Measurements from ENCODE around the gene KLHDC8A. TPM values are rescaled to one million over a fixed set of nuclear protein-coding genes. Genes with fewer than 3 reads are reported as not detected.
"Not testable (repeated sequence)": the region's sequence is repeated elsewhere in the genome, so short reads cannot be mapped to it uniquely, and the experiment has no call there.

Gene KLHDC8A
- total RNA-seq, 2 donors from 2014 or later = 0.38 to 0.53 TPM

DNA sequence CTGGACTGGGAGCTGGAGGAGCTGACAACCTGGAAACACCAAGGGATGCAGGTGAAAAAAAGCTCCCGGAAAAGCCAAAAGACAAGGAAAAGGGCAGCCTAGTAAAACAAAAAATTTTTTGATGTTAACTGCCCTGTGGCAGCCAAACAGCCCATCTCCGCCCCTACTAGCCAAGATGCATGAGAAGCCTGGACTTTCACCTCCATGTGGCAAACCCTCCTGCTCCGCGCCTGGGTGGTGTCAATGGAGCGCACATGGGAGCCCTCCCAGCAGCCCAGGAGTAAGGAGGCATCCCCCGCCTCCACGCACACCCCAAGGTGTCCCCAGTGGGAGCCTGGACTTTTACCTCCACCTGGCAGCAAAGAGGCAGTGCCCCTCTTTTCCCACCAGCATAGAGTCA is 34.7 kb upstream of the KLHDC8A start:
- TF ChIP-seq, protein P1, sequence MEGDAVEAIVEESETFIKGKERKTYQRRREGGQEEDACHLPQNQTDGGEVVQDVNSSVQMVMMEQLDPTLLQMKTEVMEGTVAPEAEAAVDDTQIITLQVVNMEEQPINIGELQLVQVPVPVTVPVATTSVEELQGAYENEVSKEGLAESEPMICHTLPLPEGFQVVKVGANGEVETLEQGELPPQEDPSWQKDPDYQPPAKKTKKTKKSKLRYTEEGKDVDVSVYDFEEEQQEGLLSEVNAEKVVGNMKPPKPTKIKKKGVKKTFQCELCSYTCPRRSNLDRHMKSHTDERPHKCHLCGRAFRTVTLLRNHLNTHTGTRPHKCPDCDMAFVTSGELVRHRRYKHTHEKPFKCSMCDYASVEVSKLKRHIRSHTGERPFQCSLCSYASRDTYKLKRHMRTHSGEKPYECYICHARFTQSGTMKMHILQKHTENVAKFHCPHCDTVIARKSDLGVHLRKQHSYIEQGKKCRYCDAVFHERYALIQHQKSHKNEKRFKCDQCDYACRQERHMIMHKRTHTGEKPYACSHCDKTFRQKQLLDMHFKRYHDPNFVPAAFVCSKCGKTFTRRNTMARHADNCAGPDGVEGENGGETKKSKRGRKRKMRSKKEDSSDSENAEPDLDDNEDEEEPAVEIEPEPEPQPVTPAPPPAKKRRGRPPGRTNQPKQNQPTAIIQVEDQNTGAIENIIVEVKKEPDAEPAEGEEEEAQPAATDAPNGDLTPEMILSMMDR (conservative IDR thresholded peaks at IDR 0.05) = no peak
- no peaks in the 10 kb centered on the region for H3K36me3 ChIP-seq (ENCODE audit: control insufficient read depth, insufficient read depth, low read length)

DNA sequence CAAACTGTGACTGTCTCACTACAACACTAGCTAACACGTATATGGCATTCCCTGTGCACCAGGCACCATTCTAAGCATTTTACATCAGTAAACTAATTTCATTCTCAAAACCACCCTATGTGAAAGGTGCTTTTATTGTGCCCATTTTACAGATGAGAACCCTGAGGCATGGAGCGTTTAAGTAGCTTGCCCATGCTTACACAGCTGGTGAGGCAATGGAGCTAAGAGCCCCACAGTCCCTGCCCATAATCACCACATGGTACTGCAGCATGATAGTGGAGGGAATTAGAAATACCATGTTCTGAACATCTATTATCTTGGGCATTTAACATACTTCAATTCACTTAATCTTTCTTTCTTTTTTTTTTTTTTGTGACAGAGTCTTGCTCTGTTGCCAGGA is 31.1 kb upstream of the KLHDC8A start:
- Histone ChIP-seq H3K9me3 (ENCODE audit: control insufficient read depth, low read length) (no peaks in the 10 kb centered on the region), H3K36me3 (ENCODE audit: control insufficient read depth, insufficient read depth, low read length) (no peaks in the 10 kb centered on the region), H3K4me3 (ENCODE audit: low read length) (no peak overlapping the region), H3K4me1 (ENCODE audit: control insufficient read depth, insufficient read depth, low read length) (no peaks in the 10 kb centered on the region), H3K9ac (ENCODE audit: extremely low read depth, low read length, poor library complexity, severe bottlenecking) (no peak overlapping the region), H3K27me3 (ENCODE audit: control insufficient read depth, insufficient read depth, low read length, poor library complexity, severe bottlenecking) (no peaks in the 10 kb centered on the region), H3K27ac (ENCODE audit: low read depth, low read length) (no peak overlapping the region)
- DNase-seq = peak; percentile 17
- Mint-ChIP-seq H3K36me3 (ENCODE audit: low read depth) (no peaks in the 10 kb centered on the region), H3K27ac (no peak overlapping the region), H3K27me3 (ENCODE audit: insufficient read depth) (peaks cover 4% of the 10 kb centered on the region), H3K4me1 (no peaks in the 10 kb centered on the region), H3K4me3 (no peak overlapping the region), H3K9me3 (no peaks in the 10 kb centered on the region)
- TF ChIP-seq, protein P1 (conservative IDR thresholded peaks at IDR 0.05) = no peak
- WGBS, 2 experiments (ENCODE audit: insufficient coverage in 1 of 2, insufficient read length in 1 of 2) = 88 to 100% methylated on average over 2 of the region's 2 CpGs

More for the DNA sequence above, 34.7 kb upstream of the KLHDC8A start:
- H3K4me1 Mint-ChIP-seq = no peaks in the 10 kb centered on the region
- H3K4me3 Mint-ChIP-seq = no peak overlapping the region
- Histone ChIP-seq H3K9ac (ENCODE audit: extremely low read depth, low read length, poor library complexity, severe bottlenecking) (no peak overlapping the region), H3K27me3 (ENCODE audit: control insufficient read depth, insufficient read depth, low read length, poor library complexity, severe bottlenecking) (no peaks in the 10 kb centered on the region), H3K4me1 (ENCODE audit: control insufficient read depth, insufficient read depth, low read length) (no peaks in the 10 kb centered on the region), H3K27ac (ENCODE audit: low read depth, low read length) (no peak overlapping the region), H3K4me3 (ENCODE audit: low read length) (no peak overlapping the region), H3K9me3 (ENCODE audit: control insufficient read depth, low read length) (no peaks in the 10 kb centered on the region)
- H3K36me3 Mint-ChIP-seq (ENCODE audit: low read depth) = no peaks in the 10 kb centered on the region
- peaks cover 8% of the 10 kb centered on the region for H3K27me3 Mint-ChIP-seq (ENCODE audit: insufficient read depth)
- peak; percentile 29 for DNase-seq
- 92 to 98% methylated on average over 5 to 7 of the region's 7 CpGs for WGBS, 2 experiments (ENCODE audit: insufficient coverage in 1 of 2, insufficient read length in 1 of 2)
- no peak overlapping the region for H3K27ac Mint-ChIP-seq
- H3K9me3 Mint-ChIP-seq = no peaks in the 10 kb centered on the region

DNA sequence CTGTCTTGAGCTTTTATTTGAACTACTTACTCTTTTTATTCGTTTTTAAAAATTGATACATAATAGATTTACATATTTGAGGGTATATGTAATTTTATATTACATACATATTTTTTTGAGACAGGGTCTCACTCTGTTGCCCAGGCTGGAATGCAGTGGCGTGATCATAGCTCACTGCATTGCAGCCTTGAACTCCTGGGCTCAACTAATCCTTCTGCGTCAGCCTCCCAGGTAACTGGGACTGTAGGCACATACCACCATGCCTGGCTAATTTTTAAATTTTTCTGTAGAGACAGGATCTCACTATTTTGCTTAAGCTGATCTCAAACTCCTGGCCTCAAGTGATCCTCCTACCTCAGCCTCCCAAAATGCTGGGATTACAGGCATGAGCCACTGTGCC is 26.3 kb upstream of the KLHDC8A start:
- H3K36me3 ChIP-seq (ENCODE audit: control insufficient read depth, insufficient read depth, low read length); H3K9ac ChIP-seq (ENCODE audit: extremely low read depth, low read length, poor library complexity, severe bottlenecking); H3K27me3 ChIP-seq (ENCODE audit: control insufficient read depth, insufficient read depth, low read length, poor library complexity, severe bottlenecking); H3K4me3 Mint-ChIP-seq; H3K4me1 ChIP-seq (ENCODE audit: control insufficient read depth, insufficient read depth, low read length); H3K4me1 Mint-ChIP-seq; H3K4me3 ChIP-seq (ENCODE audit: low read length); H3K9me3 Mint-ChIP-seq; DNase-seq; H3K27ac Mint-ChIP-seq; H3K27me3 Mint-ChIP-seq (ENCODE audit: insufficient read depth); H3K36me3 Mint-ChIP-seq (ENCODE audit: low read depth); H3K9me3 ChIP-seq (ENCODE audit: control insufficient read depth, low read length); H3K27ac ChIP-seq (ENCODE audit: low read depth, low read length): not testable (repeated sequence)
- WGBS, 2 experiments (ENCODE audit: insufficient coverage in 1 of 2, insufficient read length in 1 of 2) = 88 to 95% methylated on average over 2 to 3 of the region's 3 CpGs

DNA sequence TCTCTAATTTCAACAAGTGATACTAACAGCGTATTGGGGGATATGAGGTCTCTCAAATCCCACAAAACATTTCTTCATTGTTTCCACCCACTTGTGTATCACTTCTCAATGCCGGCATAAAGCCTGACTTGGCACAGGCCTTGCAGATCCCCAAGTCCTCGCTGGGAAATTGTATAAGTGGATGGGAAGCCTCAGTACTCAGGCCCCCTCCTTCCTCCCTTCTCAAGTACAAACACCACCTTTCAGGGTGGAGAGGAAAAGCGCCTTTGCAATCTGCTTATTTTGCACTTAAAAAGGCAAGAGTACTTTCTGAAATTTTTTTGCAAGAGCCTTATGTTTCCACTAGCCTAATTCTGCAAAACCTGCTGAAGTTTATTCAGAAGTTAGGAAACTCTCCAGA is 25.8 kb upstream of the KLHDC8A start:
- no peaks in the 10 kb centered on the region for H3K9me3 ChIP-seq (ENCODE audit: control insufficient read depth, low read length)
- no peak overlapping the region for H3K9ac ChIP-seq (ENCODE audit: extremely low read depth, low read length, poor library complexity, severe bottlenecking)
- Mint-ChIP-seq H3K27me3 (ENCODE audit: insufficient read depth) (peaks cover 2% of the 10 kb centered on the region), H3K4me3 (no peak overlapping the region), H3K36me3 (ENCODE audit: low read depth) (no peaks in the 10 kb centered on the region), H3K27ac (no peak overlapping the region), H3K9me3 (no peaks in the 10 kb centered on the region), H3K4me1 (no peaks in the 10 kb centered on the region)
- no peak overlapping the region for H3K27ac ChIP-seq (ENCODE audit: low read depth, low read length)
- H3K4me1 ChIP-seq (ENCODE audit: control insufficient read depth, insufficient read depth, low read length) = no peaks in the 10 kb centered on the region
- DNase-seq = no peak
- no peaks in the 10 kb centered on the region for H3K36me3 ChIP-seq (ENCODE audit: control insufficient read depth, insufficient read depth, low read length)
- no peaks in the 10 kb centered on the region for H3K27me3 ChIP-seq (ENCODE audit: control insufficient read depth, insufficient read depth, low read length, poor library complexity, severe bottlenecking)
- 86 to 91% methylated on average over 1 to 4 of the region's 4 CpGs for WGBS, 2 experiments (ENCODE audit: insufficient coverage in 1 of 2, insufficient read length in 1 of 2)
- TF ChIP-seq, protein P1 (conservative IDR thresholded peaks at IDR 0.05) = no peak
- no peak overlapping the region for H3K4me3 ChIP-seq (ENCODE audit: low read length)
